SK-N-SH (cell line): ENCODE measurements around the gene GOLGA3. TPM values are rescaled to one million over a fixed set of nuclear protein-coding genes. Genes with fewer than 3 reads are reported as not detected.

ENCODE experiments used
- CTCF ChIA-PET: fragments of 300-600, 350-600 bp; formaldehyde crosslinking; extraction: SDS; loops from one replicate; lab custom pipeline; 2021; lab: Yijun Ruan, JAX
- POLR2A ChIA-PET: fragments of 350-600 bp; sonication (Branson Sonifier 250); formaldehyde crosslinking; extraction: SDS; loops from one replicate; lab custom pipeline; 2020; ENCODE audit warnings: antibody characterized with exemption, inconsistent platforms; lab: Yijun Ruan, JAX
- DNase-seq: peaks from one replicate; pipeline ENCODE4 v3.0.0; 2012
- H2AFZ ChIP-seq: fragments of 200-600 bp; sonication (generic); 2 replicates; pipeline ENCODE4 v1.8.1; 2016; ENCODE audit warnings: antibody characterized with exemption, mild to moderate bottlenecking, low read depth
- H3F3A ChIP-seq: fragments of 200-600 bp; sonication (generic); replicated peaks from 2 replicates; pipeline ENCODE3; 2016; ENCODE audit warnings: antibody characterized with exemption, mild to moderate bottlenecking; ENCODE audit not compliant: insufficient read depth
- H3K27ac ChIP-seq, 2 experiments: fragments of 200-500 bp in 1 of 2; fragments of 200-600 bp in 1 of 2; sonication (Bioruptor generic) in 1 of 2; sonication (generic), shearing (Covaris generic) in 1 of 2; 2 replicates each; pipeline versions ENCODE4 v1.5.1 to v1.6.1; 2014 to 2016; ENCODE audit warnings: low read depth in 2 of 2, inconsistent platforms in 1 of 2, low read length in 1 of 2, mild to moderate bottlenecking in 1 of 2, mixed read lengths in 1 of 2
- H3K27me3 ChIP-seq: fragments of 200-600 bp; sonication (generic), shearing (Covaris generic); 2 replicates; pipeline ENCODE4 v1.6.1; 2016; ENCODE audit warnings: mixed run types; ENCODE audit not compliant: insufficient read depth
- H3K36me3 ChIP-seq, 2 experiments: fragments of 200-500 bp in 1 of 2; fragments of 200-600 bp in 1 of 2; sonication (Bioruptor generic) in 1 of 2; sonication (generic) in 1 of 2; replicated peaks in 1 of 2; 2 replicates each; pipeline versions ENCODE3 to v1.5.1; 2014 to 2016; ENCODE audit warnings: low read length in 1 of 2, mild to moderate bottlenecking in 1 of 2; ENCODE audit not compliant: insufficient read depth in 2 of 2, control insufficient read depth in 1 of 2
- H3K4me1 ChIP-seq, 2 experiments: fragments of 200-500 bp in 1 of 2; fragments of 200-600 bp in 1 of 2; sonication (Bioruptor generic) in 1 of 2; sonication (generic), shearing (Covaris generic) in 1 of 2; 2 replicates each; pipeline versions ENCODE4 v1.5.1 to v1.6.1; 2014 to 2016; ENCODE audit warnings: low read depth in 1 of 2, low read length in 1 of 2, mixed run types in 1 of 2; ENCODE audit not compliant: insufficient read depth in 2 of 2, control insufficient read depth in 1 of 2
- H3K4me2 ChIP-seq: fragments of 200-600 bp; sonication (generic), shearing (Covaris generic); 2 replicates; pipeline ENCODE4 v1.6.1; 2017; ENCODE audit warnings: mixed run types
- H3K4me3 ChIP-seq, 2 experiments: fragments of 200-500 bp in 1 of 2; fragments of 200-600 bp in 1 of 2; sonication (Bioruptor generic) in 1 of 2; sonication (generic), shearing (Covaris generic) in 1 of 2; 2 replicates each; pipeline versions ENCODE4 v1.5.1 to v1.8.1; 2014 to 2016; ENCODE audit warnings: low read depth in 2 of 2, inconsistent platforms in 1 of 2, low read length in 1 of 2, mild to moderate bottlenecking in 1 of 2, mixed read lengths in 1 of 2, moderate library complexity in 1 of 2
- H3K79me2 ChIP-seq: fragments of 200-600 bp; sonication (generic); 2 replicates; pipeline ENCODE4 v1.8.1; 2017; ENCODE audit warnings: mild to moderate bottlenecking; ENCODE audit not compliant: insufficient read depth
- H3K9ac ChIP-seq: fragments of 200-600 bp; sonication (generic); 2 replicates; pipeline ENCODE4 v1.6.1; 2017; ENCODE audit warnings: mixed run types
- H3K9me2 ChIP-seq: fragments of 200-600 bp; sonication (generic); 2 replicates; pipeline ENCODE4 v1.6.1; 2017; ENCODE audit warnings: mixed run types
- H3K9me3 ChIP-seq: fragments of 200-600 bp; sonication (generic); 2 replicates; pipeline ENCODE4 v1.6.1; 2017; ENCODE audit warnings: mixed run types, mild to moderate bottlenecking, moderate library complexity
- H4K20me1 ChIP-seq: fragments of 200-600 bp; sonication (generic); 2 replicates; pipeline ENCODE4 v1.6.1; 2017; ENCODE audit warnings: mild to moderate bottlenecking, mixed run types; ENCODE audit not compliant: insufficient read depth
- FOSL2 ChIP-seq: IDR thresholded peaks from 2 replicates; pipeline ENCODE4 v1.4.0; 2012; ENCODE audit warnings: low read depth, mild to moderate bottlenecking, moderate library complexity, borderline replicate concordance
- GATA2 ChIP-seq: sonication (generic); formaldehyde crosslinking; IDR thresholded peaks from 2 replicates; pipeline ENCODE4 v1.5.0; 2020; ENCODE audit warnings: mild to moderate bottlenecking, missing genetic modification reagents
- JUND ChIP-seq: IDR thresholded peaks from 2 replicates; pipeline ENCODE4 v1.4.0; 2012
- MEF2A ChIP-seq: IDR thresholded peaks from 2 replicates; pipeline ENCODE4 v1.4.0; 2012; ENCODE audit warnings: low read depth, borderline replicate concordance
- POLR2AphosphoS5 ChIP-seq: IDR thresholded peaks from 2 replicates; pipeline ENCODE4 v1.6.1; 2012; ENCODE audit warnings: low read depth, low read length
- RCOR1 ChIP-seq: fragments of 150-350 bp; IDR thresholded peaks from 2 replicates; pipeline ENCODE4 v1.6.1; 2017; ENCODE audit warnings: antibody characterized with exemption, low read length
- RFX5 ChIP-seq: IDR thresholded peaks from 2 replicates; pipeline ENCODE4 v1.6.1; 2012; ENCODE audit warnings: mild to moderate bottlenecking, improper control_type of control experiment, low read length
- RXRA ChIP-seq: IDR thresholded peaks from 2 replicates; pipeline ENCODE4 v1.4.0; 2012; ENCODE audit warnings: low read depth, mild to moderate bottlenecking, borderline replicate concordance
- SIN3A ChIP-seq: IDR thresholded peaks from 2 replicates; pipeline ENCODE4 v1.6.1; 2012; ENCODE audit warnings: low read depth, mild to moderate bottlenecking, low read length, moderate library complexity, borderline replicate concordance
- TEAD4 ChIP-seq: IDR thresholded peaks from 2 replicates; pipeline ENCODE4 v1.4.0; 2012; ENCODE audit warnings: mild to moderate bottlenecking, borderline replicate concordance; ENCODE audit not compliant: insufficient read depth
- WGBS: methylation state at CpG from one replicate; pipeline ENCODE4 v1.1.6; 2017; ENCODE audit warnings: low lambda C conversion rate; 5-methylcytosine and 5-hydroxymethylcytosine counted together
- polyA plus RNA-seq, 3 experiments: library from polyadenylated mRNA; depleted of rRNA; stranded (reverse); fragments of >200 nt; gene quantifications; 2 replicates each; pipeline ENCODE4 v1.2.3, GENCODE V29; 2012
- TF ChIP-seq, protein P1 (sequence below): IDR thresholded peaks from 2 replicates; pipeline ENCODE4 v1.4.0; 2012; ENCODE audit warnings: low read depth
- TF ChIP-seq, protein P2 (sequence below): fragments of 150-350 bp; IDR thresholded peaks from 2 replicates; pipeline ENCODE4 v1.6.1; 2016; ENCODE audit warnings: mild to moderate bottlenecking, low read depth, low read length
- TF ChIP-seq, protein P3 (sequence below): fragments of 200-600 bp; sonication (generic); IDR thresholded peaks from 2 replicates; pipeline ENCODE4 v1.6.1; 2017; ENCODE audit warnings: antibody characterized with exemption, mild to moderate bottlenecking, moderate library complexity
- TF ChIP-seq, protein P4 (sequence below): IDR thresholded peaks from 2 replicates; pipeline ENCODE4 v1.4.0; 2012; ENCODE audit warnings: low read depth, borderline replicate concordance

GOLGA3 gene
- polyA plus RNA-seq, 1 of the 3 experiments (the other 2 are of a cell fraction), result 16.9 TPM

DNA sequence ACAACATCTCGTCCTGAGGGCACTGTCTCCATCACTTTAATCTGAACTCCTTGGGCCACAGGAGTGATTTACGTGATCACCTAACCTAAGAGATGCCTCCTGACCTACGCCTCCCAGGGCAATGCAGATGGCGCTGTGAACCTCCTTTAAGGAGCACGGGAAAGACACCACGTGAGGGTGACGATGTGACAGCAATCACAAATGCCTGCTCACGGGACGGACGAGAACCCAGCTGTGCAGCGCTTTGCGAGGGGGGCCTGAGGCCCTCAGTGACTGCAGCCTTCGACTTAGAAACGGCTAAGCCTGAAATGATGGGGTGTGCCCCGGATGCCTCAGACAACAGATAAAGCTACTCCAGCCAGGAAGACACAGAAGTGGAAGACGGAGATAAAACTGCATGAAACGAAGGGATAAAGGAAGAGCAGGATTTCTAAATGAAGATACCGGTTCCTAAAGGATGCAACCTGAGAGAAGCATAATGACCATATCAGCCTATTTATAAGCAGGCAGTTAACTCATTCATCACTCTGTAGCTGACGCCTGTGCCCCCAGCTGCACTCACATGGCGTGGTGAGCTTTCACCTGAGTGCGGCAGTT is 13.9 kb upstream of the GOLGA3 start (continued):
- no peak for TF ChIP-seq RFX5
- TF ChIP-seq, protein P1, sequence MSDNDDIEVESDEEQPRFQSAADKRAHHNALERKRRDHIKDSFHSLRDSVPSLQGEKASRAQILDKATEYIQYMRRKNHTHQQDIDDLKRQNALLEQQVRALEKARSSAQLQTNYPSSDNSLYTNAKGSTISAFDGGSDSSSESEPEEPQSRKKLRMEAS, result no peak
- TF ChIP-seq TEAD4, result no peak
- TF ChIP-seq SIN3A, result no peak

DNA sequence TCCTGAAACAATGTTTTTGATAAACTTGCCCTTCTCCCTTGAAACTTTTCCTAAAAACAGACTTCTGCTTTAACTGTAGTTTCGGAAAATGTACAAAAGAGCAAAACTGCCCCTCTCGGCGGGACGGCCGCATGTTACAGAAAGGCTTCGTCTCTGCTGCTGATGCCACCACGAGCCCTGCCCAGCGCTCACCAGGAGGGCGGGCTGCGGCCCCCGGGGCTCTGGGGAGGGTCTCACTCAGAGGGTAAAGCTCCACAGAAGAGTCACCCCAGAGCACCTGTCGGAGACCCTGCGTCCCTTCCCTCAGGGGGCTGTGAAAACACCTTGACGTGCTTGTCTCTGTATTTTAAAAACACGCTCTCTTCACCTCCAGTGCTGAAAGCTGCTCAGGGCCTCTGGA is 12.5 kb upstream of the GOLGA3 start:
- no peak overlapping the region for H3K9ac ChIP-seq
- no peak overlapping the region for H3K4me2 ChIP-seq
- WGBS, result 97% methylated on average over 15 of the region's 15 CpGs
- CTCF ChIA-PET, result no interaction called here
- H3K36me3 ChIP-seq, result peaks cover 31 to 46% of the 10 kb centered on the region in 2 experiments
- no peak overlapping the region for H3K27ac ChIP-seq
- H3K4me3 ChIP-seq, result no peak overlapping the region
- H2AFZ ChIP-seq, result no peak overlapping the region
- H3K79me2 ChIP-seq, result no peaks in the 10 kb centered on the region
- TF ChIP-seq FOSL2 (no peak), JUND (no peak), SIN3A (no peak), RCOR1 (no peak), GATA2 (CRISPR knock-in tag) (no peak), MEF2A (no peak)
- TF ChIP-seq, protein P2, sequence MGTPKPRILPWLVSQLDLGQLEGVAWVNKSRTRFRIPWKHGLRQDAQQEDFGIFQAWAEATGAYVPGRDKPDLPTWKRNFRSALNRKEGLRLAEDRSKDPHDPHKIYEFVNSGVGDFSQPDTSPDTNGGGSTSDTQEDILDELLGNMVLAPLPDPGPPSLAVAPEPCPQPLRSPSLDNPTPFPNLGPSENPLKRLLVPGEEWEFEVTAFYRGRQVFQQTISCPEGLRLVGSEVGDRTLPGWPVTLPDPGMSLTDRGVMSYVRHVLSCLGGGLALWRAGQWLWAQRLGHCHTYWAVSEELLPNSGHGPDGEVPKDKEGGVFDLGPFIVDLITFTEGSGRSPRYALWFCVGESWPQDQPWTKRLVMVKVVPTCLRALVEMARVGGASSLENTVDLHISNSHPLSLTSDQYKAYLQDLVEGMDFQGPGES, result no peak
- no peaks in the 10 kb centered on the region for H4K20me1 ChIP-seq
- DNase-seq, result no peak
- no peaks in the 10 kb centered on the region for H3F3A ChIP-seq
- H3K9me2 ChIP-seq, result no peaks in the 10 kb centered on the region
- H3K27me3 ChIP-seq, result no peaks in the 10 kb centered on the region
- POLR2A ChIA-PET, result no interaction called here
- no peaks in the 10 kb centered on the region for H3K9me3 ChIP-seq
- H3K4me1 ChIP-seq, result no peaks in the 10 kb centered on the region

DNA sequence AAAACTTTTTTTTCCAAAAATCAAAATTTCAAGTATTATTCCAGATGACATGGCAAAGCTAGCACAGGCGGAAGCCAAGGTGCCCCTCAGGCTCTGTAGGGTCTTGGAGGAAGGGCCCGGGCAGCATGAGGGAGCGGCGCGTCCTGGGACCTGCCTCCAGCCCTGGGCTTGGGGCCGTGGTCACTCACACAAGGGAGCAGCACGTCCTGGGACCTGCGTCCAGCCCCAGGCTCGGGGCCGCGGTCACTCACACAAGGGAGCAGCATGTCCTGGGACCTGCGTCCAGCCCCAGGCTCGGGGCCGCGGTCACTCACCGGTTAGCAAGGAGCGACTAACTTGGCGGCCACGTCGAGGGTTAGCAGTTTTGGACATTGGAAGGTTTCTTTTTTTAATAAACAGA is 11.9 kb upstream of the GOLGA3 start:
- H3K27ac ChIP-seq, result no peak overlapping the region
- H3K4me3 ChIP-seq, result no peak overlapping the region
- H4K20me1 ChIP-seq, result no peaks in the 10 kb centered on the region
- H3K9me2 ChIP-seq, result no peaks in the 10 kb centered on the region
- H3K4me1 ChIP-seq, result no peaks in the 10 kb centered on the region
- H3F3A ChIP-seq, result no peaks in the 10 kb centered on the region
- H3K36me3 ChIP-seq, result peaks cover 27 to 40% of the 10 kb centered on the region in 2 experiments
- no peak for TF ChIP-seq POLR2AphosphoS5
- TF ChIP-seq GATA2 (CRISPR knock-in tag), result no peak
- TF ChIP-seq RXRA, result no peak
- TF ChIP-seq, protein P3, sequence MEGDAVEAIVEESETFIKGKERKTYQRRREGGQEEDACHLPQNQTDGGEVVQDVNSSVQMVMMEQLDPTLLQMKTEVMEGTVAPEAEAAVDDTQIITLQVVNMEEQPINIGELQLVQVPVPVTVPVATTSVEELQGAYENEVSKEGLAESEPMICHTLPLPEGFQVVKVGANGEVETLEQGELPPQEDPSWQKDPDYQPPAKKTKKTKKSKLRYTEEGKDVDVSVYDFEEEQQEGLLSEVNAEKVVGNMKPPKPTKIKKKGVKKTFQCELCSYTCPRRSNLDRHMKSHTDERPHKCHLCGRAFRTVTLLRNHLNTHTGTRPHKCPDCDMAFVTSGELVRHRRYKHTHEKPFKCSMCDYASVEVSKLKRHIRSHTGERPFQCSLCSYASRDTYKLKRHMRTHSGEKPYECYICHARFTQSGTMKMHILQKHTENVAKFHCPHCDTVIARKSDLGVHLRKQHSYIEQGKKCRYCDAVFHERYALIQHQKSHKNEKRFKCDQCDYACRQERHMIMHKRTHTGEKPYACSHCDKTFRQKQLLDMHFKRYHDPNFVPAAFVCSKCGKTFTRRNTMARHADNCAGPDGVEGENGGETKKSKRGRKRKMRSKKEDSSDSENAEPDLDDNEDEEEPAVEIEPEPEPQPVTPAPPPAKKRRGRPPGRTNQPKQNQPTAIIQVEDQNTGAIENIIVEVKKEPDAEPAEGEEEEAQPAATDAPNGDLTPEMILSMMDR, result no peak
- TF ChIP-seq, protein P4, sequence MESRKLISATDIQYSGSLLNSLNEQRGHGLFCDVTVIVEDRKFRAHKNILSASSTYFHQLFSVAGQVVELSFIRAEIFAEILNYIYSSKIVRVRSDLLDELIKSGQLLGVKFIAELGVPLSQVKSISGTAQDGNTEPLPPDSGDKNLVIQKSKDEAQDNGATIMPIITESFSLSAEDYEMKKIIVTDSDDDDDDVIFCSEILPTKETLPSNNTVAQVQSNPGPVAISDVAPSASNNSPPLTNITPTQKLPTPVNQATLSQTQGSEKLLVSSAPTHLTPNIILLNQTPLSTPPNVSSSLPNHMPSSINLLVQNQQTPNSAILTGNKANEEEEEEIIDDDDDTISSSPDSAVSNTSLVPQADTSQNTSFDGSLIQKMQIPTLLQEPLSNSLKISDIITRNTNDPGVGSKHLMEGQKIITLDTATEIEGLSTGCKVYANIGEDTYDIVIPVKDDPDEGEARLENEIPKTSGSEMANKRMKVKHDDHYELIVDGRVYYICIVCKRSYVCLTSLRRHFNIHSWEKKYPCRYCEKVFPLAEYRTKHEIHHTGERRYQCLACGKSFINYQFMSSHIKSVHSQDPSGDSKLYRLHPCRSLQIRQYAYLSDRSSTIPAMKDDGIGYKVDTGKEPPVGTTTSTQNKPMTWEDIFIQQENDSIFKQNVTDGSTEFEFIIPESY, result no peak
- TF ChIP-seq, protein P1, result no peak
- TF ChIP-seq, all 33 proteins: peak for 0
- H2AFZ ChIP-seq, result no peak overlapping the region
- CTCF ChIA-PET, result no interaction called here
- 88% methylated on average over 17 of the region's 20 CpGs for WGBS
- no peak for DNase-seq
- no peaks in the 10 kb centered on the region for H3K9me3 ChIP-seq
- H3K27me3 ChIP-seq, result no peaks in the 10 kb centered on the region
- H3K9ac ChIP-seq, result no peak overlapping the region
- H3K79me2 ChIP-seq, result no peaks in the 10 kb centered on the region
- H3K4me2 ChIP-seq, result no peak overlapping the region
- POLR2A ChIA-PET, result no interaction called here
